Measurements from ENCODE around the gene KDM1B. TPM values are rescaled to one million over a fixed set of nuclear protein-coding genes. Genes with fewer than 3 reads are reported as not detected.

KDM1B gene
- total and polyA plus RNA-seq, 2 of the 8 experiments (the other 6 are each of a cell fraction or from before 2014, with no cell fraction given) = 3.7 to 7.5 TPM

- Histone ChIP-seq H4K5ac (ENCODE audit: insufficient read length, low read depth, low read length) (no peak overlapping the region), H3K36me3 (ENCODE audit: control insufficient read depth in 2 of 4, insufficient read depth in 4 of 4, low read length in 3 of 4) (peaks cover 7 to 90% (median 39%) of the 10 kb centered on the region in 4 experiments), H3K9me3 (ENCODE audit: insufficient read depth in 2 of 2, low read depth in 1 of 2, low read length in 1 of 2) (no peaks in the 10 kb centered on the region), H4K8ac (ENCODE audit: extremely low read depth, insufficient read depth, low read length) (no peak overlapping the region), H4K91ac (replicated peaks; ENCODE audit: insufficient read length, low read length) (no peak overlapping the region), H3K56ac (replicated peaks; ENCODE audit: insufficient read length, low read depth, low read length) (no peak overlapping the region), H3K27me3 (replicated peaks in 1 of 4; ENCODE audit: control insufficient read depth in 3 of 4, extremely low read depth in 1 of 4, insufficient read depth in 3 of 4, low read length in 3 of 4) (peaks cover 0 to 1% (median 0%) of the 10 kb centered on the region in 4 experiments; a peak in 1 of 7 replicates), H3K4me1 (replicated peaks in 1 of 4; ENCODE audit: control insufficient read depth in 3 of 4, insufficient read depth in 4 of 4, low read length in 3 of 4) (no peaks in the 10 kb centered on the region), H2AK5ac (ENCODE audit: low read depth, low read length) (no peak overlapping the region), H3K18ac (ENCODE audit: extremely low read depth, low read length) (no peak overlapping the region), H4K20me1 (replicated peaks in 1 of 2; ENCODE audit: control insufficient read depth in 1 of 2, insufficient read depth in 2 of 2, low read length in 2 of 2) (peaks cover 2 to 3% of the 10 kb centered on the region in 2 experiments), H3K23me2 (ENCODE audit: low read depth, low read length) (no peaks in the 10 kb centered on the region), H2BK15ac (ENCODE audit: low read length) (no peak overlapping the region), H3K23ac (ENCODE audit: insufficient read length) (no peak overlapping the region), H3K79me1 (ENCODE audit: low read depth, low read length) (peaks cover 5% of the 10 kb centered on the region; the same call in 1 of the 2 replicates), H3K79me2 (ENCODE audit: control insufficient read depth in 1 of 2, insufficient read depth in 2 of 2, low read length in 2 of 2) (peaks cover 0 to 91% of the 10 kb centered on the region in 2 experiments; a peak in 2 of 4 replicates), H2AFZ (ENCODE audit: low read length) (no peak overlapping the region), H3K4ac (replicated peaks; ENCODE audit: insufficient read length, low read depth, low read length) (no peak overlapping the region), H2BK12ac (ENCODE audit: low read depth, low read length) (no peak overlapping the region), H3K14ac (ENCODE audit: insufficient read length) (no peak overlapping the region), H3K4me3 (ENCODE audit: extremely low read depth in 1 of 4, insufficient read depth in 2 of 4, low read depth in 3 of 4, low read length in 4 of 4) (no peak overlapping the region), H2BK120ac (replicated peaks; ENCODE audit: low read depth, low read length) (no peak overlapping the region), H3K27ac (ENCODE audit: low read depth, low read length) (no peak overlapping the region), H2BK20ac (ENCODE audit: low read length) (no peak overlapping the region), H2BK5ac (ENCODE audit: low read depth, low read length) (no peak overlapping the region), H3K9ac (replicated peaks in 1 of 4; ENCODE audit: extremely low read depth in 1 of 4, low read depth in 3 of 4, low read length in 3 of 4) (no peak overlapping the region), H3K4me2 (ENCODE audit: insufficient read depth in 1 of 2, low read depth in 2 of 2, low read length in 2 of 2) (no peak overlapping the region)
- POLR2A ChIA-PET (ENCODE audit: partially characterized antibody) = no interaction called here
- WGBS, 2 experiments (ENCODE audit: extremely low coverage in 1 of 2, insufficient coverage in 1 of 2, insufficient read length in 1 of 2, insufficient replicate concordance in 2 of 2, low coverage in 1 of 2, low lambda C conversion rate in 2 of 2, missing lambda C conversion rate in 1 of 2) = 89% methylated on average over 3 of the region's 3 CpGs; no CpG with 5 or more reads in 1 of the 2 experiments
- FAIRE-seq (no peak), DNase-seq (ENCODE audit: low read depth in 1 of 2, low spot score in 2 of 2) (no peak)
- CTCF ChIA-PET (ENCODE audit: partially characterized antibody) = no interaction called here
- 0 out of 3 replicates have a peak, but pooled peaks of 1 of the 2 experiments have one; percentile 5 for TF ChIP-seq POLR2A (IDR thresholded peaks at IDR 0.05; ENCODE audit: control extremely low read depth in 1 of 2, low read depth in 2 of 2, low read length in 2 of 2)
- TF ChIP-seq ZNF274 (IDR thresholded peaks at IDR 0.05; ENCODE audit: borderline replicate concordance, extremely low read depth, low read length) = no peak
- TF ChIP-seq CTCF (IDR thresholded peaks at IDR 0.05; ENCODE audit: control extremely low read depth in 1 of 3, insufficient read depth in 1 of 3, low read depth in 1 of 3, low read length in 3 of 3) = no peak
- no peak for TF ChIP-seq USF2 (IDR thresholded peaks at IDR 0.05; ENCODE audit: low read length)
- TF ChIP-seq JUND (IDR thresholded peaks at IDR 0.05; ENCODE audit: low read length) = no peak
- no peak for TF ChIP-seq SIX5 (IDR thresholded peaks at IDR 0.05; ENCODE audit: low read depth, low read length)
- no peak for TF ChIP-seq SIN3A (conservative IDR thresholded peaks at IDR 0.05 in 1 of 2, IDR thresholded peaks at IDR 0.05 in 1 of 2; ENCODE audit: low read depth in 1 of 2, low read length in 2 of 2)
- no peak for TF ChIP-seq HDAC6 (IDR thresholded peaks at IDR 0.05; ENCODE audit: low read depth, low read length)
- no peak for TF ChIP-seq KDM5A (IDR thresholded peaks at IDR 0.05; ENCODE audit: low read length)
These were observed 88.2 kb downstream of the KDM1B start for GRCh38 chr6:18243302-18243893.
